ENCODE measurements around the gene SNRPD1. TPM values are rescaled to one million over a fixed set of nuclear protein-coding genes. Genes with fewer than 3 reads are reported as not detected.
"Not testable (repeated sequence)": the region's sequence is repeated elsewhere in the genome, so short reads cannot be mapped to it uniquely, and the experiment has no call there.

Gene SNRPD1
- total and polyA plus RNA-seq, 5 donors from 2014 or later = 31.4 to 109 (median 91.1) TPM

DNA sequence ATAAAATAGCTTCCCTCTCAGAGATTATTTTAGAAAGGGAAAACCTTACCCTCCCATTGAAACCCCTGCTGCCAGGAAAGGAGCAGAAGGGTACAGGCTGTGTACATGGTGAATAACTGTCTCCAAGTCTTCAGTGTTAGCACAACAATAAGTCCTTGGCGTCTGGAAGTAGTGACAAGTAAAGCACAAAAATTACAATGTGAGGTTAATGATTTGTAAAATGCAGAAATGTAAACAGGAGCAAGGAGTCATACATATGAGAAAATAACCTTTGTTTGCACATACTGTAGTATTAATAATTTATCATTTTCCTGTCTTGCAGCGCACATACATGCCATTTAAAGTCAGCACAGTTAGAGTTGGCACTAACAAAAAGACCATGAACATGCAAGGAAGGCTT lies 52.0 kb downstream of the SNRPD1 start:
- Mint-ChIP-seq H3K36me3 (peaks cover 7% of the 10 kb centered on the region), H3K27ac (peak overlapping the region; percentile 29 to 62 (median 54)), H3K9me3 (no peaks in the 10 kb centered on the region), H3K27me3 (no peaks in the 10 kb centered on the region), H3K4me3 (no peak overlapping the region), H3K4me1 (peaks cover under 1 to 10% (median 5%) of the 10 kb centered on the region in 4 donors)
- ATAC-seq (ENCODE audit: low read depth in 2 of 2) (no peak), DNase-seq (no peak)
- Histone ChIP-seq H3K4me1 (ENCODE audit: control insufficient read depth, insufficient read depth, low read length, poor library complexity, severe bottlenecking) (no peaks in the 10 kb centered on the region), H3K4me3 (ENCODE audit: low read depth, low read length) (no peak overlapping the region), H3K9me3 (ENCODE audit: control insufficient read depth in 2 of 2, low read length in 2 of 2) (no peaks in the 10 kb centered on the region), H3K27ac (ENCODE audit: insufficient read depth, low read length, poor library complexity, severe bottlenecking) (no peak overlapping the region), H3K27me3 (ENCODE audit: control insufficient read depth, insufficient read depth, low read length) (no peaks in the 10 kb centered on the region), H3K36me3 (ENCODE audit: control insufficient read depth, insufficient read depth, low read length) (peaks cover 26% of the 10 kb centered on the region)

DNA sequence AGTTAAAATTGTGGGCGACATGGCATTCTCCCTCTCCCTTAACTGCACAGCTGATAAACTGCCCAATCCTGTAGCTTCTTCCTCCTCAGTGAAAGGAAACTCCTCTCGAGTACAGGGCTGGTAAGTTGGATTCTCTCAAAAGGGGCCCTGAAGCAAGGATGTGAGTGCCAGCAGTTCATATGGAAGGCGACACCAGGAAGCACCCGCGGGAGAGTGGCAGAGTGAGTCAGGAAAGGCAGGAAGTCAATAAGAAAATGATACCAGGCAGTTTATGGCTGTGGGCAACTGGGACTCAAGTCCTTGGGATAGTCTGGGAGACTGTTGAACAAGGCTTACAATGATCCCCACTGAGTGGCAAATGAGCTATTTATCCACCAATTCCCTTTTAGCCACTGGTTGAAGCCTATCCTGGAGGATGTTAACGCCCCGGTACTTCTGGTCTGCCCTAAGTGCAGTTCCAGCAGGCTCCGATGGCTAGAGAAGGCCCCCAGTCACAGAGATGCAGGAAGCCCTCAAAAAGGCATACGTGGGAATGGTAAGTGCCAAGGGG lies 57.7 kb downstream of the SNRPD1 start:
- peaks cover 10% of the 10 kb centered on the region for H3K36me3 ChIP-seq (ENCODE audit: control insufficient read depth, insufficient read depth, low read length)
- H3K27ac ChIP-seq (ENCODE audit: insufficient read depth, low read length, poor library complexity, severe bottlenecking) = no peak overlapping the region
- ATAC-seq (ENCODE audit: low read depth in 2 of 2) (no peak), DNase-seq (no peak)
- Mint-ChIP-seq H3K4me3 (no peak overlapping the region), H3K27me3 (no peaks in the 10 kb centered on the region), H3K9me3 (no peaks in the 10 kb centered on the region), H3K4me1 (peaks cover 5 to 14% (median 10%) of the 10 kb centered on the region in 4 donors), H3K36me3 (peaks cover 11% of the 10 kb centered on the region), H3K27ac (peak overlapping the region in 2 of 3 donors; percentile 11 to 70)
- H3K4me3 ChIP-seq (ENCODE audit: low read depth, low read length) = no peak overlapping the region
- no peaks in the 10 kb centered on the region for H3K27me3 ChIP-seq (ENCODE audit: control insufficient read depth, insufficient read depth, low read length)
- no peaks in the 10 kb centered on the region for H3K4me1 ChIP-seq (ENCODE audit: control insufficient read depth, insufficient read depth, low read length, poor library complexity, severe bottlenecking)
- H3K9me3 ChIP-seq (ENCODE audit: control insufficient read depth in 2 of 2, low read length in 2 of 2) = no peaks in the 10 kb centered on the region

DNA sequence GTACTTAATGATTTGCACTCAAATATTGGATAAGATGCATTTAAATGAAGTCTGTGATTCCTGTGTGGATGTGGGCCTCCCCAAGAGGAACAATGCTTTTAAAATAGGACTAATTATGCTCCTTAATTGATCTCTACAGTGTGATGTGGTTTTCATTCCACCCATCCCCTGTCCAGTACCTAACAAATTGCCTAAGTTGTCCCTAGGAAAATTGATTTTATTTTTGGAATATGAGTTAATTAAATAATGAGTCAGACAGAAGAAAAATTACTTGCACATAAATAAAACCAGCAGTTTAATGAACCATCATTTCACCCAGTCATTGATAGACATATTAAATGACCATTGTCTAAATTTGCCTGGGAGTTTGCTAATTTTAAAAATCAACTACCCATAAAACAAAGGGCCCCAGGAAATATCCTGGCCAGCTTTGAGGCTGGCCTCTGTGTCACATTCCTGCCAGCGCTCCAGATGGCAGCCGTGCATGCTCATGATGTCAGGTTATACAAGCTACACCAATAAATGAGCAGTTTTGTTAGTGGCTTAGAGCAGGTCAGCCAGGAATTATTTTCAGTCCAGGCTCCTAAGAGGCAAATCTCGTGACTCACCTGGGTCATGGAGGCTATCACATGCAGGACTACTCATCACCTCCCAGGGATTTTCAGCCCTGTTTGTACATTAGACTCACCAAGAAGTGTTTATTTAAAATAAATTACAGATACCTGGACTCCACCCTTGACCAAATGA lies 60.6 kb downstream of the SNRPD1 start:
- H3K36me3 Mint-ChIP-seq = peaks cover 14% of the 10 kb centered on the region
- peaks cover 6 to 14% (median 14%) of the 10 kb centered on the region in 4 donors for H3K4me1 Mint-ChIP-seq
- H3K9me3 Mint-ChIP-seq = no peaks in the 10 kb centered on the region
- no peak overlapping the region for H3K4me3 Mint-ChIP-seq
- peaks cover 10% of the 10 kb centered on the region for H3K36me3 ChIP-seq (ENCODE audit: control insufficient read depth, insufficient read depth, low read length)
- ATAC-seq (ENCODE audit: low read depth in 2 of 2) (no peak), DNase-seq (no peak)
- no peaks in the 10 kb centered on the region for H3K27me3 ChIP-seq (ENCODE audit: control insufficient read depth, insufficient read depth, low read length)
- no peaks in the 10 kb centered on the region for H3K9me3 ChIP-seq (ENCODE audit: control insufficient read depth in 2 of 2, low read length in 2 of 2)
- H3K4me3 ChIP-seq (ENCODE audit: low read depth, low read length) = no peak overlapping the region
- H3K27ac Mint-ChIP-seq = no peak overlapping the region
- no peaks in the 10 kb centered on the region for H3K4me1 ChIP-seq (ENCODE audit: control insufficient read depth, insufficient read depth, low read length, poor library complexity, severe bottlenecking)
- H3K27ac ChIP-seq (ENCODE audit: insufficient read depth, low read length, poor library complexity, severe bottlenecking) = no peak overlapping the region
- H3K27me3 Mint-ChIP-seq = no peaks in the 10 kb centered on the region

DNA sequence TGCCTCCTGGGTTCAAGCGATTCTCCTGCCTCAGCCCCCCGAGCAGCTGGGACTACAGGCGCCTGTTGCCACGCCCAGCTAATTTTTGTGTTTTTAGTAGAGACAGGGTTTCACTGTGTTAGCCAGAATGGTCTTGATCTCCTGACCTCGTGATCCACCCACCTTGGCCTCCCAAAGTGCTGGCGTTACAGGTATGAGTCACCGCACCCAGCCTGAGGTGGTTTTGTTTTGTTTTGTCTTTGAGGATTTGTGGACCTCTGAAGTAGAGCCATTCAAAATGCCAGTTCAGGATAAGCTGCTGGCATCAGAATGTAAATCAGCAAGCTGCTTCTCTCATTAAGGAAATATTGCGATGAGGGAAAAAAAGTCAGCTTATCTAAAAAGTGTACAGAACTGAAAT lies 63.2 kb downstream of the SNRPD1 start:
- H3K4me1 Mint-ChIP-seq = peaks cover 6 to 14% (median 12%) of the 10 kb centered on the region in 4 donors
- H3K9me3 Mint-ChIP-seq; H3K4me3 ChIP-seq (ENCODE audit: low read depth, low read length); ATAC-seq (ENCODE audit: low read depth in 2 of 2); H3K27ac Mint-ChIP-seq; H3K27me3 ChIP-seq (ENCODE audit: control insufficient read depth, insufficient read depth, low read length); H3K4me1 ChIP-seq (ENCODE audit: control insufficient read depth, insufficient read depth, low read length, poor library complexity, severe bottlenecking); H3K36me3 Mint-ChIP-seq; H3K9me3 ChIP-seq (ENCODE audit: control insufficient read depth in 2 of 2, low read length in 2 of 2); H3K27me3 Mint-ChIP-seq; H3K27ac ChIP-seq (ENCODE audit: insufficient read depth, low read length, poor library complexity, severe bottlenecking); H3K4me3 Mint-ChIP-seq: not testable (repeated sequence)
- H3K36me3 ChIP-seq (ENCODE audit: control insufficient read depth, insufficient read depth, low read length) = peaks cover 10% of the 10 kb centered on the region
- DNase-seq = peak in 1 of 3 donors; percentile 15

DNA sequence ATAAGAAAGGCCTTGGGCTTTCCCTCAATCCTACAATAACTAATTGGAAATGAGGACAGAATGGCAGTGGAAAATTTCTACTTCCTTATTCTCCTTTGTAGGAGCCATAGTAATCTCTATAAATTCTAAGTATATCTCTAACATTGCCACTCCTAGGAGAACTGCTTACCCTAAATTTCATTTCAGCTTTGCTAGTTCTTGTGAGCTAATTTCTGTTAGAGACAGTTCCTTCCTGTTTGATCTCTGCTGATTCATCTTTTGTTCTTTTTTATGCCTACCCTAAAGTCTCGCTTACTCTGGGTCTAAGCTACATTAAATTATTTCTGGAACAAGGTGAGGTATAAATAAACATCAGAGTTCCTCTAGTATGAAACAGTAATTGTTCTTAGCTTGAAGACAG lies 66.7 kb downstream of the SNRPD1 start:
- Histone ChIP-seq H3K27ac (ENCODE audit: insufficient read depth, low read length, poor library complexity, severe bottlenecking) (no peak overlapping the region), H3K36me3 (ENCODE audit: control insufficient read depth, insufficient read depth, low read length) (peaks cover 5% of the 10 kb centered on the region), H3K4me3 (ENCODE audit: low read depth, low read length) (no peak overlapping the region), H3K4me1 (ENCODE audit: control insufficient read depth, insufficient read depth, low read length, poor library complexity, severe bottlenecking) (peaks cover 17% of the 10 kb centered on the region), H3K27me3 (ENCODE audit: control insufficient read depth, insufficient read depth, low read length) (no peaks in the 10 kb centered on the region), H3K9me3 (ENCODE audit: control insufficient read depth in 2 of 2, low read length in 2 of 2) (no peaks in the 10 kb centered on the region)
- Mint-ChIP-seq H3K27ac (no peak overlapping the region), H3K4me3 (no peak overlapping the region), H3K9me3 (no peaks in the 10 kb centered on the region), H3K4me1 (peaks cover 6 to 13% (median 10%) of the 10 kb centered on the region in 4 donors), H3K27me3 (no peaks in the 10 kb centered on the region), H3K36me3 (peaks cover 6% of the 10 kb centered on the region)
- DNase-seq (no peak), ATAC-seq (ENCODE audit: low read depth in 2 of 2) (no peak)

DNA sequence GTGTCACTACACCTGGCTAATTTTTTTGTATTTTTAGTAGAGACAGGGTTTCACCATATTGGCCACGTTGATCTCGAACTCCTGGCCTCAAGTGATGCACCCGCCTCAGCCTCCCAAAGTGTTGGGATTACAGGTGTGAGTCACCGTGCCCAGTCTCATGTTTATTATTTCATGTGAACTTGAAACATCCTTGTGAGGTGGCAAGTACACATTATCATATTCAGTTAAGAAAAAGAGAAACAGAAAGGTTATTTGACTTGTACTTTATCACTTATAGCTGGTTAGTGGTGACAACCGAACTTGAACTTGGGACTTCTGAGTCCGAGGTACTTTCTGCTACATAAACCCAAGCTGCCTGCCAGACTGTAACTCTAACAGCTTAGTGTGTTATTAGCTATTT lies 68.0 kb downstream of the SNRPD1 start:
- Mint-ChIP-seq H3K4me1 (peaks cover 13 to 21% (median 16%) of the 10 kb centered on the region in 4 donors), H3K27me3 (no peaks in the 10 kb centered on the region), H3K36me3 (peaks cover 7% of the 10 kb centered on the region), H3K4me3 (no peak overlapping the region), H3K9me3 (no peaks in the 10 kb centered on the region), H3K27ac (no peak overlapping the region)
- peaks cover 20% of the 10 kb centered on the region for H3K4me1 ChIP-seq (ENCODE audit: control insufficient read depth, insufficient read depth, low read length, poor library complexity, severe bottlenecking)
- H3K36me3 ChIP-seq (ENCODE audit: control insufficient read depth, insufficient read depth, low read length) = peaks cover 5% of the 10 kb centered on the region
- no peak for ATAC-seq (ENCODE audit: low read depth in 2 of 2)
- no peak for DNase-seq
- H3K27me3 ChIP-seq (ENCODE audit: control insufficient read depth, insufficient read depth, low read length) = no peaks in the 10 kb centered on the region
- H3K27ac ChIP-seq (ENCODE audit: insufficient read depth, low read length, poor library complexity, severe bottlenecking) = no peak overlapping the region
- H3K4me3 ChIP-seq (ENCODE audit: low read depth, low read length) = no peak overlapping the region
- no peaks in the 10 kb centered on the region for H3K9me3 ChIP-seq (ENCODE audit: control insufficient read depth in 2 of 2, low read length in 2 of 2)

DNA sequence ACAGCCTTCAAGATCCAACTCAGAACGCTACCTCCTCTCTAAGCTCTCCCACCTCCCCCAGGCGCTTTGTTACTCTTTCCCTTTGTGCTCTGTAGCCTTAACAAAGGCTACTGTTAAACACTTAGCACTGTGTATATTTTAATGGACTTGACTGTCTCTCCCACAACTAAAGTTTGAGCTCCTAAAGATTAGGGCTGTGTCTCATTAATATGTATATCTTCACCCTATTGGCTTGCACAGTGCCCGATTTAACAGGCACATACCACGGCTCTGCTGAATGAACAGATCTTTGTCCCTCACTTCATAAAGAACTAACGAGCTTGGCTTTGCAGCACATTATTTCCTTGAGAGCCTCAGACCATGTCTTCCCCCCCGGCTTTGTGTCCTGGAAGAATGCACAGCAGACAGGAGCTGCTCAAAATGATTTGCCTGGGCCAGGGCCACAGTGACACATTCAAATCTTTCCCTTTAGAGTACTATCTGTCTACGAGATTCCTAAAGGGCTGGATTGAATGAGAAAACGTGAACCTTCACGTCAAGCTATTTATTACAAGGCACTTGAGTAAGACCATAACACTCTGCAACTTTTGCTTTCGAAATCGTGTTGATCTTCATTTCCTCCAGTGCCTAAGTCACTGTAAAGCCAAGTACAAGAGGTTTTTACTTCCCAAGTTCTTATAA lies 70.4 kb downstream of the SNRPD1 start:
- peaks cover 3% of the 10 kb centered on the region for H3K36me3 Mint-ChIP-seq
- Histone ChIP-seq H3K27me3 (ENCODE audit: control insufficient read depth, insufficient read depth, low read length) (no peaks in the 10 kb centered on the region), H3K36me3 (ENCODE audit: control insufficient read depth, insufficient read depth, low read length) (peaks cover 12% of the 10 kb centered on the region), H3K9me3 (ENCODE audit: control insufficient read depth in 2 of 2, low read length in 2 of 2) (no peaks in the 10 kb centered on the region), H3K27ac (ENCODE audit: insufficient read depth, low read length, poor library complexity, severe bottlenecking) (peak overlapping the region; percentile 86), H3K4me1 (ENCODE audit: control insufficient read depth, insufficient read depth, low read length, poor library complexity, severe bottlenecking) (peaks cover 20% of the 10 kb centered on the region), H3K4me3 (ENCODE audit: low read depth, low read length) (peak overlapping the region; percentile 86)
- no peaks in the 10 kb centered on the region for H3K27me3 Mint-ChIP-seq
- no peak overlapping the region for H3K4me3 Mint-ChIP-seq
- H3K9me3 Mint-ChIP-seq = no peaks in the 10 kb centered on the region
- no peak overlapping the region for H3K27ac Mint-ChIP-seq
- ATAC-seq (ENCODE audit: low read depth in 2 of 2) (peak; percentile 79 to 81), DNase-seq (peak in 2 of 3 donors; percentile 58 to 89)
- peaks cover 13 to 29% (median 19%) of the 10 kb centered on the region in 4 donors for H3K4me1 Mint-ChIP-seq

All from CD4-positive, CD25-positive, alpha-beta regulatory T cell (primary cell).